Regular cardiac myocyte (primary cell): Measurements from ENCODE around the gene FADS6. TPM values are rescaled to one million over a fixed set of nuclear protein-coding genes. Genes with fewer than 3 reads are reported as not detected.

ENCODE experiments used
- total RNA-seq: library from RNA; depleted of rRNA; stranded (reverse); fragments of >200 nt; gene quantifications from 2 replicates; pipeline ENCODE4 v1.2.3, GENCODE V29; 2014

The FADS6 gene
- total RNA-seq = not detected in 2 replicates

GRCh38 chr17:74892974-74893911 is at the start of gene FADS6:
Gene FADS6, minus strand, starts transcription at chr17:74893633. Its CDS starts 38 bp downstream, at chr17:74893595.

GRCh38 chr17:74935585-74936469 is 42.4 kb upstream of the FADS6 start, which contains the start of gene OTOP3:
Gene OTOP3, plus strand, starts transcription at chr17:74935898. Its CDS starts 24 bp downstream, at chr17:74935922.

GRCh38 chr17:74924250-74924948 is 31.0 kb upstream of the FADS6 start, which contains the start of gene OTOP2:
Gene OTOP2, plus strand, starts transcription at chr17:74924273. Its CDS starts 360 bp downstream, at chr17:74924633.

GRCh38 chr17:74922694-74923537 is 29.5 kb upstream of the FADS6 start, which contains the start of gene USH1G:
Gene USH1G, minus strand, starts transcription at chr17:74923255. Its CDS starts 182 bp downstream, at chr17:74923073.

GRCh38 chr17:74872313-74873036 is 21.0 kb downstream of the FADS6 start, which contains the start of gene FDXR:
Gene FDXR, minus strand, starts transcription at chr17:74872994. Its CDS starts 50 bp downstream, at chr17:74872944.

GRCh38 chr17:74859459-74860228 is 33.8 kb downstream of the FADS6 start, which contains the start of gene GRIN2C:
Gene GRIN2C, minus strand, starts transcription at chr17:74859885. Its CDS starts 4,793 bp downstream, at chr17:74855092.

Other genes starting within 250 kb of the FADS6 start
- gene CD300LF, start 180.7 kb downstream of the FADS6 start, total RNA-seq = not detected in 2 replicates
- gene RAB37, start 156.4 kb downstream of the FADS6 start, total RNA-seq = under 0.01 and 0.19 TPM in 2 replicates
- 3.4 and 10.7 TPM in 2 replicates for gene NHERF1, start 145.0 kb downstream of the FADS6 start, total RNA-seq
- 28.0 and 35.5 TPM in 2 replicates for gene NAT9, start 117.3 kb downstream of the FADS6 start, total RNA-seq
- gene GRIN2C, start 33.7 kb downstream of the FADS6 start, total RNA-seq = 0.19 and 0.28 TPM in 2 replicates
- 31.4 and 47.6 TPM in 2 replicates for gene FDXR, start 20.6 kb downstream of the FADS6 start, total RNA-seq
- under 0.01 TPM in 1 of 2 replicates, not detected in the other for gene USH1G, start 29.6 kb upstream of the FADS6 start, total RNA-seq
- gene OTOP2, start 30.6 kb upstream of the FADS6 start, total RNA-seq = not detected in 2 replicates
- not detected in 2 replicates for gene OTOP3, start 42.3 kb upstream of the FADS6 start, total RNA-seq
- 1.4 and 5.8 TPM in 2 replicates for gene HID1, start 79.1 kb upstream of the FADS6 start, total RNA-seq
- 17.5 and 25.1 TPM in 2 replicates for gene CDR2L, start 94.0 kb upstream of the FADS6 start, total RNA-seq
- gene MRPL58, start 119.0 kb upstream of the FADS6 start, total RNA-seq = 27.9 and 47.0 TPM in 2 replicates
- 332 and 359 TPM in 2 replicates for gene ATP5PD, start 153.3 kb upstream of the FADS6 start, total RNA-seq
- 14.7 and 16.7 TPM in 2 replicates for gene KCTD2, start 153.6 kb upstream of the FADS6 start, total RNA-seq
- gene SLC16A5, start 194.3 kb upstream of the FADS6 start, total RNA-seq = 3.3 and 6.2 TPM in 2 replicates
- gene ARMC7, start 216.3 kb upstream of the FADS6 start, total RNA-seq = 1.4 and 1.9 TPM in 2 replicates
- gene NT5C, start 238.1 kb upstream of the FADS6 start, total RNA-seq = 31.3 and 51.0 TPM in 2 replicates